GM18858 (cell line): ENCODE measurements around the gene SEMA6B.
"Not testable (repeated sequence)": the region's sequence is repeated elsewhere in the genome, so short reads cannot be mapped to it uniquely, and the experiment has no call there.

ENCODE experiments used
- ATAC-seq: cut with Tn5 transposase; IDR thresholded peaks from one replicate; pipeline ENCODE4 v1.9.1; 2021; ENCODE audit not compliant: unreplicated experiment

SEMA6B gene

GRCh38 chr19:4548238-4548584 is 11.3 kb downstream of the SEMA6B start:
- no peak for ATAC-seq

GRCh38 chr19:4547303-4548237 is 11.9 kb downstream of the SEMA6B start:
- no peak for ATAC-seq

GRCh38 chr19:4543842-4544647 is 15.4 kb downstream of the SEMA6B start:
- no peak for ATAC-seq

- no peak for ATAC-seq
Observed at GRCh38 chr19:4542896-4543841, 16.3 kb downstream of the SEMA6B start.

- ATAC-seq: not testable (repeated sequence)
Observed at GRCh38 chr19:4541806-4542145, 17.7 kb downstream of the SEMA6B start.

- no peak for ATAC-seq
Observed at GRCh38 chr19:4541114-4541805, 18.2 kb downstream of the SEMA6B start.

- ATAC-seq: no peak
Observed at GRCh38 chr19:4539693-4540581, 19.5 kb downstream of the SEMA6B start, which contains the start of gene LRG1. LRG1 (minus strand) TSS chr19:4540036; CDS start chr19:4540013, 23 bp downstream.

GRCh38 chr19:4539169-4539692 is 20.3 kb downstream of the SEMA6B start:
- ATAC-seq: no peak

- no peak for ATAC-seq
Observed at GRCh38 chr19:4538601-4538954, 20.9 kb downstream of the SEMA6B start.

- no peak for ATAC-seq
Observed at GRCh38 chr19:4537953-4538600, 21.4 kb downstream of the SEMA6B start.

- no peak for ATAC-seq
Observed at GRCh38 chr19:4536798-4537197, 22.7 kb downstream of the SEMA6B start.

- ATAC-seq: no peak
Observed at GRCh38 chr19:4534836-4535658, 24.4 kb downstream of the SEMA6B start, which contains the start of gene PLIN5. PLIN5 (minus strand) TSS chr19:4535224; CDS start chr19:4534074, 1,150 bp downstream.

GRCh38 chr19:4533835-4534424 is 25.6 kb downstream of the SEMA6B start:
- ATAC-seq: no peak

- no peak for ATAC-seq
Observed at GRCh38 chr19:4533334-4533733, 26.1 kb downstream of the SEMA6B start.

- ATAC-seq: no peak
Observed at GRCh38 chr19:4531562-4532165, 27.8 kb downstream of the SEMA6B start.

GRCh38 chr19:4529924-4530522 is 29.5 kb downstream of the SEMA6B start:
- ATAC-seq: no peak
